ENCODE measurements around the gene PRKAR2A. TPM values are rescaled to one million over a fixed set of nuclear protein-coding genes. Genes with fewer than 3 reads are reported as not detected.

The PRKAR2A gene
- polyA plus RNA-seq, 1 donor from 2014 or later: 26.1 TPM

- no peaks in the 10 kb centered on the region for H3K36me3 ChIP-seq (ENCODE audit: insufficient read depth, low read length)
- no peaks in the 10 kb centered on the region for H3K27me3 ChIP-seq (ENCODE audit: insufficient read depth, low read depth, low read length)
- H3K79me2 ChIP-seq (replicated peaks; ENCODE audit: insufficient read depth, low read length): no peaks in the 10 kb centered on the region
- no peak overlapping the region for H3K4me2 ChIP-seq (ENCODE audit: low read length)
- no peak overlapping the region for H3K27ac ChIP-seq (ENCODE audit: low read length)
- no peak overlapping the region for H3K9ac ChIP-seq (ENCODE audit: low read length)
- no peaks in the 10 kb centered on the region for H3K9me3 ChIP-seq (ENCODE audit: low read length)
- no peaks in the 10 kb centered on the region for H4K20me1 ChIP-seq (ENCODE audit: insufficient read depth)
- H3K9me2 ChIP-seq (ENCODE audit: insufficient read depth, low read length): no peaks in the 10 kb centered on the region
- no peak overlapping the region for H3K4me3 ChIP-seq (ENCODE audit: low read length)
- TF ChIP-seq MXI1 (conservative IDR thresholded peaks at IDR 0.05; ENCODE audit: poor library complexity, severe bottlenecking): no peak
- TF ChIP-seq POLR2AphosphoS5 (IDR thresholded peaks at IDR 0.05): no peak
- no peak for TF ChIP-seq EZH2 (IDR thresholded peaks at IDR 0.05; ENCODE audit: borderline replicate concordance, insufficient read depth, low read length, poor library complexity, severe bottlenecking)
- TF ChIP-seq SMC3 (conservative IDR thresholded peaks at IDR 0.05; ENCODE audit: poor library complexity): no peak
- TF ChIP-seq REST (IDR thresholded peaks at IDR 0.05; ENCODE audit: borderline replicate concordance): no peak
- no peak for TF ChIP-seq TAF1 (IDR thresholded peaks at IDR 0.05; ENCODE audit: low read depth)
- no peak for TF ChIP-seq CTCF (IDR thresholded peaks at IDR 0.05; ENCODE audit: poor library complexity, severe bottlenecking)
- no peak for TF ChIP-seq EP300 (conservative IDR thresholded peaks at IDR 0.05; ENCODE audit: poor library complexity, severe bottlenecking)
- TF ChIP-seq RAD21 (conservative IDR thresholded peaks at IDR 0.05): no peak
- no peak overlapping the region for H2AFZ ChIP-seq (ENCODE audit: low read depth, low read length)
- no peaks in the 10 kb centered on the region for H3F3A ChIP-seq (ENCODE audit: insufficient read depth, low read length, poor library complexity, severe bottlenecking)
These were observed 31.8 kb upstream of the PRKAR2A start for GRCh38 chr3:48879307-48879993.

- Histone ChIP-seq H3K4me2 (ENCODE audit: low read length) (no peak overlapping the region), H3K36me3 (ENCODE audit: insufficient read depth, low read length) (no peaks in the 10 kb centered on the region), H3K4me3 (ENCODE audit: low read length) (no peak overlapping the region), H2AFZ (ENCODE audit: low read depth, low read length) (no peak overlapping the region), H3K27me3 (ENCODE audit: insufficient read depth, low read depth, low read length) (no peaks in the 10 kb centered on the region), H3K79me2 (replicated peaks; ENCODE audit: insufficient read depth, low read length) (no peaks in the 10 kb centered on the region), H3F3A (ENCODE audit: insufficient read depth, low read length, poor library complexity, severe bottlenecking) (no peaks in the 10 kb centered on the region), H4K20me1 (ENCODE audit: insufficient read depth) (no peaks in the 10 kb centered on the region), H3K9me2 (ENCODE audit: insufficient read depth, low read length) (no peaks in the 10 kb centered on the region), H3K9ac (ENCODE audit: low read length) (no peak overlapping the region), H3K9me3 (ENCODE audit: low read length) (no peaks in the 10 kb centered on the region), H3K27ac (ENCODE audit: low read length) (no peak overlapping the region)
- TF ChIP-seq SMC3 (conservative IDR thresholded peaks at IDR 0.05; ENCODE audit: poor library complexity): no peak
- no peak for TF ChIP-seq EP300 (conservative IDR thresholded peaks at IDR 0.05; ENCODE audit: poor library complexity, severe bottlenecking)
- no peak for TF ChIP-seq EZH2 (IDR thresholded peaks at IDR 0.05; ENCODE audit: borderline replicate concordance, insufficient read depth, low read length, poor library complexity, severe bottlenecking)
- no peak for TF ChIP-seq RAD21 (conservative IDR thresholded peaks at IDR 0.05)
- TF ChIP-seq CTCF (IDR thresholded peaks at IDR 0.05; ENCODE audit: poor library complexity, severe bottlenecking): no peak
- TF ChIP-seq TAF1 (IDR thresholded peaks at IDR 0.05; ENCODE audit: low read depth): no peak
- TF ChIP-seq POLR2AphosphoS5 (IDR thresholded peaks at IDR 0.05): no peak
- TF ChIP-seq REST (IDR thresholded peaks at IDR 0.05; ENCODE audit: borderline replicate concordance): no peak
- TF ChIP-seq MXI1 (conservative IDR thresholded peaks at IDR 0.05; ENCODE audit: poor library complexity, severe bottlenecking): no peak
These were observed 30.0 kb upstream of the PRKAR2A start for GRCh38 chr3:48877671-48878070.
